NCI-H526 (cell line): ENCODE data around the gene HCN2.

Source experiments
- DNase-seq, 2 experiments: peaks; one replicate each; lab custom pipeline; 2025; lab: John Stamatoyannopoulos, UW

Gene HCN2

DNA sequence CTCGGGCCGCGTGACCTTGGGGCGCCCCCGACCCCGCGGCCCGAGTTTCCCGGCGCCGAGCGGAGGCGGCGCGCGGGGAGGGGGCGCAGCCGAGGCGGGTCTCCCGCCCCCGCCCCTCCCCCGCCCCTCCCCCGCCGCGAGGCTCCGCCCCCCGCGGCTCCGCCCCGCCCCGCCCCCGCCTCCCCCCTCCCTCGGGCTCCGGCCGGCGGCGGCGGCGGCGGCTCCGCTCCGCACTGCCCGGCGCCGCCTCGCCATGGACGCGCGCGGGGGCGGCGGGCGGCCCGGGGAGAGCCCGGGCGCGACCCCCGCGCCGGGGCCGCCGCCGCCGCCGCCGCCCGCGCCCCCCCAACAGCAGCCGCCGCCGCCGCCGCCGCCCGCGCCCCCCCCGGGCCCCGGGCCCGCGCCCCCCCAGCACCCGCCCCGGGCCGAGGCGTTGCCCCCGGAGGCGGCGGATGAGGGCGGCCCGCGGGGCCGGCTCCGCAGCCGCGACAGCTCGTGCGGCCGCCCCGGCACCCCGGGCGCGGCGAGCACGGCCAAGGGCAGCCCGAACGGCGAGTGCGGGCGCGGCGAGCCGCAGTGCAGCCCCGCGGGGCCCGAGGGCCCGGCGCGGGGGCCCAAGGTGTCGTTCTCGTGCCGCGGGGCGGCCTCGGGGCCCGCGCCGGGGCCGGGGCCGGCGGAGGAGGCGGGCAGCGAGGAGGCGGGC, at the start of gene HCN2:
HCN2 (plus strand) TSS at position 189 of the 703 bp plus-strand sequence; CDS start at position 254, 65 bp downstream.
- peak in 1 of 2 experiments; percentile 27 for DNase-seq

- no peak for DNase-seq
Measured at GRCh38 chr19:540867-541637, 48.6 kb upstream of the HCN2 start.

DNA sequence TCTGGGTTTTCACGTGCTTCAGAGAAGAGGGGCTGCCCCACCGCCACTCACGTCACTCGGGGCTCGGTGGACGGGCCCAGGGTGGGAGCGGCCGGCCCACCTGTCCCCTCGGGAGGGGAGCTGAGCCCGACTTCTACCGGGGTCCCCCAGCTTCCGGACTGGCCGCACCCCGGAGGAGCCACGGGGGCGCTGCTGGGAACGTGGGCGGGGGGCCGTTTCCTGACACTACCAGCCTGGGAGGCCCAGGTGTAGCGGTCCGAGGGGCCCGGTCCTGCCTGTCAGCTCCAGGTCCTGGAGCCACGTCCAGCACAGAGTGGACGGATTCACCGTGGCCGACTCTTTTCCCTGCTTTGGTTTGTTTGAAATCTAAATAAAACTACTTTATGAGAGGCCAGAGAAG, 48.0 kb upstream of the HCN2 start:
- DNase-seq, result no peak

DNA sequence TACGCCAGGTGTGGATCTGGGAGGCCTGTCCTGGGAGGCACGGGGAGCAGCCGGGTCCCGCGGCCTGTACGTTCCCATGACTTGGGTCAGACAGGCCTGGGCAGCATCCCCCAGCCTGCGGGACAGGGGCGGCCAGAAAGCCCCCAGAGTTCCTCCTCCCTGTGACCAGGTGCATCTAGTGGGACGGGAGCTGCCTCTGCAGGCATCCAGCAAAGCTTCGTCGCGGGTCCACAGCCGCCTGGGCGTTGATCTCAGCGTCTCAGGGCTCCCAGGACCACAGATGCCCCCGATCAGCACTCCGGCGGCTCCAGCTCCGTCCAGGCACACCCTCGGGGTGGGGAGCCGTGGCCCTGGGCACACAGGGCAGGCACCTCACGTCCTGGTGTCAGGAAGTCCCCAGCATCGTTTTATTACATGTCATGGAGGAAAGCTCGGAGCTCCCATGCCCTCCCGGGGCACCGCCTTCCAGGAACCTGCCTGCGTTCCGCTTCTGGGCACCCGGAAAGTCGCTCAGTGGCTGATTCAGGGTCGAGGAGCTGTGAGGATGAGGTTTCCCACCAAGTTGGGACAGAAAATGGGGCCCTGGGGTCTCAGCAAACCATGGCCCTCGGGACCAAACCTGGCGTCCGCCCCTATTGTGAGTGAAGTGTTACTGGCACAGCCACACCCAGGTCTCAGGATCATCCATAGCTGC, 47.4 kb upstream of the HCN2 start:
- no peak for DNase-seq

GRCh38 chr19:543910-544608, 45.6 kb upstream of the HCN2 start, which contains the start of gene GZMM:
TSS of gene GZMM (plus strand) at chr19:544053. CDS start at chr19:544072, 19 bp downstream.
- no peak for DNase-seq

GRCh38 chr19:547117-547516, 42.6 kb upstream of the HCN2 start:
- no peak for DNase-seq

DNA sequence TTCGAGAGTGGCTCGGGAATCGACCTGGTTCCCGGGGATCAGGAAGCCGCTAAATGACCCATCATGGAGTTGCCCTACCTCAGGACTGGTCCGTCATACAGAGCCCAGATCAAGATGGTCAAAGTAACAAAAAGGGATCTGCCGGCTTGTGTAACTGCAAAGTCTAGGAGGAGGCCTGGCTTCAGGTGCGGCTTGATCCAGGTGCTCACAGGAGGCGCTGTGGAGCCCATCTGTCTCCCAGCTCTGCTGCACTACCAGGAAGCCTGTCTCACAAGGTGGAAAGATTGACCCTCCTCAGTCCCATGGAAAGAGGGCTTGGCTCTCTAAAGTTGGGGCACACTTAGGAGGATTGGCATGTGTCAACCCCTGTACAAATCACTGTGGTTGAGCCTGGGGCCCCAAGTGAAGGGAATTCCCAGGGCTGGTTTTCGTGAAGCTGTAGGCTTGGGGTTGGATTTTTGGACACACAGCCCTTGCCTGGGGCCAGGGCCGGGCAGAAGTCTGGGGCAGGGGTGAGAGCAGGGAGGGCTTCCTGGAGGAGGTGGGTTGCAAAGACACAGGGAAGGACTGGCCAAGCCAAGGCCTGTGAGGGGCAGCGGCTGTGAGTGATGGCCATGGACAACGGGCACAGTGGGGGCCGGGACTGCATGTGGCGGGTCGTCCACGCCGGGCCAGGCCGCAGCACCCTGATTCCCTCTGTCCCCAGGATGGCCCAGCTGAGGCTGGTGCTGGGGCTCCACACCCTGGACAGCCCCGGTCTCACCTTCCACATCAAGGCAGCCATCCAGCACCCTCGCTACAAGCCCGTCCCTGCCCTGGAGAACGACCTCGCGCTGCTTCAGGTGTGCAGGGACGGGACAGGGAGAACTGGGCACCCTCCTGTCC, 41.6 kb upstream of the HCN2 start:
- no peak for DNase-seq

DNA sequence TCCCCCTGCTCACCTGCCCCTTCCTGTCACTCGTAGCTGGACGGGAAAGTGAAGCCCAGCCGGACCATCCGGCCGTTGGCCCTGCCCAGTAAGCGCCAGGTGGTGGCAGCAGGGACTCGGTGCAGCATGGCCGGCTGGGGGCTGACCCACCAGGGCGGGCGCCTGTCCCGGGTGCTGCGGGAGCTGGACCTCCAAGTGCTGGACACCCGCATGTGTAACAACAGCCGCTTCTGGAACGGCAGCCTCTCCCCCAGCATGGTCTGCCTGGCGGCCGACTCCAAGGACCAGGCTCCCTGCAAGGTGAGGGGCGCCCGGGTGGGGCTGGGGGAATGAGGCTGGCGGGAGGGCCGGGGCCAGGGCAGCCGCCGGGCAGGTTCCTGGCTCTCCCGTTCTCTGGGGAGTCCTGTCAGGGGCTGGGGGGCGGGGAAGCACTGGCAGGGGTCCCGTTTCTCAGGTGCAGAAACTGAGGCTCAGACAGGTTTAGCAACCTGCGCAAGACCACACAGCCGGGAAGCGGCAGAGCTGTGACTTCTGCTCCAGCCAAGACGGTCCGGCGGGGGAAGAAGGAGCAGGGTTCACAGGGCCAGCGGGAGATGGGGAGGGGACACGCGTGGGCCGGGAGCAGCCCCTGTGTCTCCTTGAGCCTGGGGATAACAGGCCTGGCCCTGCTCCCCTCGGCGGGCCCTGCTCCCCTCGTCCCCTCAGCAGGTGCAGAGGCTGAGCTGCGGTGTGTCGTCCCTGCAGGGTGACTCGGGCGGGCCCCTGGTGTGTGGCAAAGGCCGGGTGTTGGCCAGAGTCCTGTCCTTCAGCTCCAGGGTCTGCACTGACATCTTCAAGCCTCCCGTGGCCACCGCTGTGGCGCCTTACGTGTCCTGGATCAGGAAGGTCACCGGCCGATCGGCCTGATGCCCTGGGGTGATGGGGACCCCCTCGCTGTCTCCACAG, 40.5 kb upstream of the HCN2 start:
- DNase-seq, result no peak

DNA sequence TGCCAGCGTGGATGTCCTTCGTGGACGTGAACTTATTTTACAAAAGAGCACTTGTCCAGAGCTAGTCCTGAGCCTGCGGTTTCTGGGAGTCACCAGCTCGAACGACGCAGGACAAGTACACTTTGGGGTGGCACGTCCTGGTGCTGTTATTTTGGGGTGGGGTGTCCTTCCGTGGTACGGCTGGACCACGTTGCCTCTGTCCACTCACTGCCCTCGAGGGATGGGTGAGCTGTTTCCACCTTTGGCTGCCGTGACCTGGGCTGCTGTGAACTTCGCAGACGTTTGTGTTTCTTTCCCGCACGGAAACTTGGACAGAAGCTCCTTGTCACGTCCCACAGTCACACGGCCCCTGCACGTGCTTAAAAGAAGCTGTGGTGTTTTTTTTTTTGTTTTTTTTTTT, 34.9 kb upstream of the HCN2 start:
- DNase-seq, result no peak

GRCh38 chr19:555474-555808, 34.2 kb upstream of the HCN2 start:
- DNase-seq, result no peak

DNA sequence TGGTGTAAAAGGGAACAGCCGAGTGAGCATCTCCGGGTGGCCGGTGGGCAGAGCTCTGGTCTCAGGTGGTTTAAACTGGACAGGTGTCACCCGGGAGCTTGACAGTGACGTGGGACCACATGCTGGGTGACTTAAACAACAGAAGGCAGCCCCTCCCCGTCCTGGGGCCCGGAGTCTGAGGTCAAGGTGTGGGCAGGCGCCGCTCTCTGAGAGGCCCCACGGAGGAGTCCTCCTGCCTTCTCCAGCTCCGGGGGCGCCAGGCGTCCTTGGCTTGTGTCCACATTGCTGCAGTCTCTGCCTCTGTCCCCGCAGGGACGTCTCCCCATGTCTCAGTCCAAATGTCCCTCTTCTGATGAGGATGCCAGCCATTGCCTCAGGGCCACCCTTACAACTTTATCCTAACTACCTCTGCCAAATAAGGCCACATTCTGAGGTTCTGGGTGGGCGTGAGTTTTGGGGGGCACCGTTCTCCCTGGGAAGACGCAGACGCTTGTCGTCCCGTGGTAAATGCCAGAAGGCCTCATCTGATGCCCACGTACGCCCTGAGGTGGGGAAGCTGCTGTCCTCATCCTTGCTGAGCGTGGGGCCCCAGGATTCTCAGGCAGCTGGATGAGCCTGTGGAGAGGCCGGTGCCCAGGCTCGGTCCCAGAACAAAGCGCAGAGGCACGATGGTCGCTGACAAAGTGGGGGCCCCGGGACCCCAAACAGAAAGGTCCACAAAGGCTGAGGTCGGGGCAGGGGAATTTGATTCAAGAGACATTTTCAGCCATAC, 32.9 kb upstream of the HCN2 start:
- no peak for DNase-seq

DNA sequence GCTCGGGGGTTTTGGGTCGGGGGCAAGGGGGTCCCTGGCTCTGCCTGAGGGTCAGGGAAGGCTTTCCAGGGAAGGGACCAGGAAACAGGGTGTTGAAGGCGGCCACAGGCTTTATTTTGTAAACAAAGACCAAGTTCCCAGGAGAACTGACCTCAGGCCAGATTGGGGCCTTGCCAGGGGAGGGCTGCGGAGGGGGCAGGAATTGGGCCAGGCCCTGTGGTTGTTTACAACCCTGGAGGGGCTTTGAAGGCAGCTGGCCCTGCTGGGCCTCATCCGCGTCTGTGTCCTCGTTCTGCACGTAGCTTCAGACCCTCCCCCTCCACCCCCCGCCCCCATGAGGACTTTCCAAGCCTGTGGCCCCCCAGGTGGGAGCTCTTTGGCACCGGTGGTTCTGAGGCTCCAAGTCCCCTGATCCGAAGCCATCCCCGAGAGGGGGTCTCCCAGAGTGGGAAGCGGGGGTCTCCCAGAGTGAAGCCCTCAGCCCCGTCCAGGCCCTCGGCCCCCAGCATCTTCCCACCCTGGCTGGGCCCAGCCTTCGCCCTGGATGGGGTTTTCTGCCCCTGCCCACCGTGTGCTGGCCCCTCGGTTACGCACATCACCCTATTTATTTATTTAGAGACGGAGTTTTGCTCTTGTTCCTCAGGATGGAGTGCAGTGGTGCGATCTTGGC, 30.8 kb upstream of the HCN2 start:
- no peak for DNase-seq

DNA sequence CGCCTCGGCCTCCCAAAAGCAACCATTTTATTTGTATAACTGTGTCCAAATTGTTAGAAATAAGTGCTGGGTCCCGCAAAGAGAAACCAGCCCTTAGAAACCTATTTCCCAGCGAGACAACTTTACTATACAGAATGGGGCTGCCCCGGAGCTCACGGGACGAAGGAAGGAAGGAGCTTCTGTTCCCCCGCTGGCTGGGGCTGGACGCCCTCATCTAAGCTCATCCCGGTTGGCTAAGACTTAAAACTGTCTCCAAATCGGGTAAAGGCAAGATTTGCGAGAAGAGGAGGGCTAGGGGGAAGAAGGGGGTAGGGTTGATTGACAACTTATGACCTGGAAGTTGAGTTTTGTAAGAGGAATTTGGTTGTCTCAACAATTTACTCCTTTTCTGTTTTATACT, 29.6 kb upstream of the HCN2 start:
- no peak for DNase-seq

DNA sequence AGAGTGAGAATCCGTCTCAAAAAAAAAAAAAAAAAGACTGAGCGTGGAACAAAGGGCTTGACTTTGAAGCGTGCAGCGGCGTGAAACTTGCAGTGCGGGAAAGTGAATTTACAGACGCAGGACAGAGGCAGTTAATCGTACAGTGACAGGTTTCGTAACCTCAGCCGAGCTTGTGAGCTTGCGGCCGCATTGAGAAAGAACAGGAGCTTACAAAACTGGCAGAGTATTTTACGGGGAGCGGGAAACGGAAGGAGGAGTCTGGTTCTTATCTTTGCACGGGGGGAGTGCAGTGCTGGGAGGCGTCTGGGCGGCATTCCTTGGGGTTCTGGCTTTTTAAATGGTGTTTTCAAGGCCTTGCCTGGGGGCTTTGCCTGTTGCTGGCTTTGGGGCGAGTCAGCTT, 23.3 kb upstream of the HCN2 start:
- DNase-seq, result no peak

DNA sequence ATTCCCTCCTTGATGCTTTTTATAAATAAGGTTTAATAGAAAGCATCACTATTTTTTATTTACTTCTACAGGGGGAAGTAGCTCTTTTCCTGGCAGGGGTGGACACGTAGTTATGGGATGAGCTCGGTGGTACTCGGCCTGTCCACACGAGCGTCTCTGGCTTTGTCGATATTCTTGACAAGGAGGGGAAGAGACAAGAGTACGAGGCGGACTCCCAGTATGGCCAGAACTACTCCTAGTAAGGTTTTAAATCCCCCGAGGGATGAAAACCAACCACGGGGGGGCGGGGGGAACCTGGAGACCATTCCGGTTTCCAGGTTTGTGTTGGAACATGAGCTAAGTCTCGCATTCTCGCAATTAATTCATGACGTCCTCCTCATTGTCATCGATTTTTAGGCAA, 22.8 kb upstream of the HCN2 start:
- no peak for DNase-seq

- no peak for DNase-seq
Measured at GRCh38 chr19:567296-567900, 22.3 kb upstream of the HCN2 start.

- no peak for DNase-seq
Measured at GRCh38 chr19:570251-570686, 19.4 kb upstream of the HCN2 start.

- DNase-seq, result peak; percentile 60 to 75
Measured at GRCh38 chr19:570937-571565, 18.6 kb upstream of the HCN2 start.
